GM23338 (cell line): Measurements from ENCODE around the gene RELCH.
A peak's percentile ranks its signal among the peaks of the same experiment; 100 is the strongest.

ENCODE experiments used
- CREB1 ChIP-seq: fragments of 250-450 bp; sonication (Bioruptor Pico); IDR thresholded peaks from 2 replicates; pipeline ENCODE4 v1.5.0; 2020; ENCODE audit warnings: low read depth, mild to moderate bottlenecking, moderate library complexity
- ETS1 ChIP-seq: IDR thresholded peaks from 2 replicates; pipeline ENCODE4 v1.6.1; 2016; ENCODE audit warnings: antibody characterized with exemption
- EZH2 ChIP-seq: fragments of 200-600 bp; sonication (generic); IDR thresholded peaks from one replicate; pipeline ENCODE4 v1.8.0; 2017; ENCODE audit warnings: antibody characterized with exemption, mild to moderate bottlenecking, low read depth; ENCODE audit not compliant: unreplicated experiment
- EZH2phosphoT487 ChIP-seq: fragments of 200-600 bp; sonication (generic); IDR thresholded peaks from one replicate; pipeline ENCODE4 v1.8.1; 2018; ENCODE audit warnings: antibody characterized with exemption; ENCODE audit not compliant: unreplicated experiment
- POLR2AphosphoS5 ChIP-seq: IDR thresholded peaks from 2 replicates; pipeline ENCODE4 v1.6.1; 2016; ENCODE audit warnings: antibody characterized with exemption, low read depth
- ZNF114 ChIP-seq: fragments of 250-450 bp; sonication (Bioruptor Pico); IDR thresholded peaks from 2 replicates; pipeline ENCODE4 v1.5.0; 2020; ENCODE audit warnings: mild to moderate bottlenecking, moderate library complexity
- ZNF331 ChIP-seq: fragments of 250-450 bp; sonication (Bioruptor Pico); IDR thresholded peaks from 2 replicates; pipeline ENCODE4 v1.5.0; 2020; ENCODE audit warnings: low read depth, mild to moderate bottlenecking, moderate library complexity
- TF ChIP-seq, protein P1 (sequence below), 2 experiments: fragments of 200-600 bp in 1 of 2; sonication (generic) in 1 of 2; conservative IDR thresholded peaks; 2 replicates each; pipeline versions ENCODE4 v1.5.1 to v1.6.1; 2016 to 2017; ENCODE audit warnings: antibody characterized with exemption in 2 of 2, low read depth in 2 of 2, mild to moderate bottlenecking in 2 of 2, moderate library complexity in 1 of 2
- TF ChIP-seq, protein P2 (sequence below): IDR thresholded peaks from one replicate; pipeline ENCODE4 v1.6.1; 2018; ENCODE audit warnings: antibody characterized with exemption; ENCODE audit not compliant: unreplicated experiment

DNA sequence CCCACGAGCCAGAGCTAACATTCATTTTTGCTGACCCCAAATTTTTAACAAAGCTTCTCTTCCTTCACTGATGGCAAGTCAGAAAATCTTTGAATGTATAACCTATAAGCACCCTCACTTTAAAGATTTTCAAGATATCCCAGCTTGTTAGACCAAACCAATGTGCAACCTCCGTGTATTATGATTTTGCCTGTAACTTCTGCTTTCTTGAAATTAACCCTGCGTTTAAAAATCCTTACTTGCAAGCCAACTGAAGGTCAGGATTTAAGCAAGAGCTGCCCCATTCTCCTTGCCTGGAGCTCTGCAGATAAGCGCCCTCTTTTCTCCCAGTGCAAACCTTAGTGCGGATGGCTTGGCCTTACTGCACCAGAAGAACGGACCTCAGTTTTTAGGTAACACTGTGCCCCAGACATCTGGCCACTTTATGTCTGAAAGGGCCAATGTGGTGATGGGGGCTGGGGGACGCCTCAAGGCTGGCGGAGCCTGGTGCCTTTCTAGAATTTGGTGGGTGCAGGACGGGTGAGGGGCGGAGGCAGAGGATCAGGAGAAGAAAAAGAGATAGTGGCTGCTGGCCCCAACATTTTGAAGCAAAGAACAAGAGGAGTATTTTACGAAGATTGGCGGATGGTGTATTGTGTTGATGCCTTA lies 137.2 kb downstream of the RELCH start:
- TF ChIP-seq, protein P1, sequence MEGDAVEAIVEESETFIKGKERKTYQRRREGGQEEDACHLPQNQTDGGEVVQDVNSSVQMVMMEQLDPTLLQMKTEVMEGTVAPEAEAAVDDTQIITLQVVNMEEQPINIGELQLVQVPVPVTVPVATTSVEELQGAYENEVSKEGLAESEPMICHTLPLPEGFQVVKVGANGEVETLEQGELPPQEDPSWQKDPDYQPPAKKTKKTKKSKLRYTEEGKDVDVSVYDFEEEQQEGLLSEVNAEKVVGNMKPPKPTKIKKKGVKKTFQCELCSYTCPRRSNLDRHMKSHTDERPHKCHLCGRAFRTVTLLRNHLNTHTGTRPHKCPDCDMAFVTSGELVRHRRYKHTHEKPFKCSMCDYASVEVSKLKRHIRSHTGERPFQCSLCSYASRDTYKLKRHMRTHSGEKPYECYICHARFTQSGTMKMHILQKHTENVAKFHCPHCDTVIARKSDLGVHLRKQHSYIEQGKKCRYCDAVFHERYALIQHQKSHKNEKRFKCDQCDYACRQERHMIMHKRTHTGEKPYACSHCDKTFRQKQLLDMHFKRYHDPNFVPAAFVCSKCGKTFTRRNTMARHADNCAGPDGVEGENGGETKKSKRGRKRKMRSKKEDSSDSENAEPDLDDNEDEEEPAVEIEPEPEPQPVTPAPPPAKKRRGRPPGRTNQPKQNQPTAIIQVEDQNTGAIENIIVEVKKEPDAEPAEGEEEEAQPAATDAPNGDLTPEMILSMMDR (conservative IDR thresholded peaks at IDR 0.05; ENCODE audit: low read depth in 2 of 2) = no peak
- TF ChIP-seq EZH2 (peak; percentile 23), ETS1 (no peak), POLR2AphosphoS5 (no peak), ZNF331 (CRISPR knock-in tag) (no peak), EZH2phosphoT487 (no peak), CREB1 (CRISPR knock-in tag) (no peak), ZNF114 (CRISPR knock-in tag) (no peak)
- TF ChIP-seq, protein P2, sequence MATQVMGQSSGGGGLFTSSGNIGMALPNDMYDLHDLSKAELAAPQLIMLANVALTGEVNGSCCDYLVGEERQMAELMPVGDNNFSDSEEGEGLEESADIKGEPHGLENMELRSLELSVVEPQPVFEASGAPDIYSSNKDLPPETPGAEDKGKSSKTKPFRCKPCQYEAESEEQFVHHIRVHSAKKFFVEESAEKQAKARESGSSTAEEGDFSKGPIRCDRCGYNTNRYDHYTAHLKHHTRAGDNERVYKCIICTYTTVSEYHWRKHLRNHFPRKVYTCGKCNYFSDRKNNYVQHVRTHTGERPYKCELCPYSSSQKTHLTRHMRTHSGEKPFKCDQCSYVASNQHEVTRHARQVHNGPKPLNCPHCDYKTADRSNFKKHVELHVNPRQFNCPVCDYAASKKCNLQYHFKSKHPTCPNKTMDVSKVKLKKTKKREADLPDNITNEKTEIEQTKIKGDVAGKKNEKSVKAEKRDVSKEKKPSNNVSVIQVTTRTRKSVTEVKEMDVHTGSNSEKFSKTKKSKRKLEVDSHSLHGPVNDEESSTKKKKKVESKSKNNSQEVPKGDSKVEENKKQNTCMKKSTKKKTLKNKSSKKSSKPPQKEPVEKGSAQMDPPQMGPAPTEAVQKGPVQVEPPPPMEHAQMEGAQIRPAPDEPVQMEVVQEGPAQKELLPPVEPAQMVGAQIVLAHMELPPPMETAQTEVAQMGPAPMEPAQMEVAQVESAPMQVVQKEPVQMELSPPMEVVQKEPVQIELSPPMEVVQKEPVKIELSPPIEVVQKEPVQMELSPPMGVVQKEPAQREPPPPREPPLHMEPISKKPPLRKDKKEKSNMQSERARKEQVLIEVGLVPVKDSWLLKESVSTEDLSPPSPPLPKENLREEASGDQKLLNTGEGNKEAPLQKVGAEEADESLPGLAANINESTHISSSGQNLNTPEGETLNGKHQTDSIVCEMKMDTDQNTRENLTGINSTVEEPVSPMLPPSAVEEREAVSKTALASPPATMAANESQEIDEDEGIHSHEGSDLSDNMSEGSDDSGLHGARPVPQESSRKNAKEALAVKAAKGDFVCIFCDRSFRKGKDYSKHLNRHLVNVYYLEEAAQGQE = no peak
